Measurements from ENCODE around the gene UGT1A8.

Gene UGT1A8

GRCh38 chr2:233674314-233674713, 56.9 kb downstream of the UGT1A8 start:
- Histone ChIP-seq H3K4me3 (ENCODE audit: insufficient read depth, low read length, poor library complexity, severe bottlenecking) (no peak overlapping the region), H3K4me2 (ENCODE audit: low read depth, low read length, poor library complexity, severe bottlenecking) (no peak overlapping the region), H2AFZ (ENCODE audit: low read depth, low read length, severe bottlenecking) (no peak overlapping the region), H3K27me3 (ENCODE audit: low read length) (no peaks in the 10 kb centered on the region), H4K20me1 (ENCODE audit: low read depth, low read length) (no peaks in the 10 kb centered on the region), H3F3A (ENCODE audit: insufficient read depth) (no peaks in the 10 kb centered on the region), H3K9me2 (replicated peaks; ENCODE audit: insufficient read depth, low read length) (no peaks in the 10 kb centered on the region), H3K9ac (ENCODE audit: low read length) (no peak overlapping the region), H3K27ac (ENCODE audit: low read depth, low read length) (no peak overlapping the region), H3K9me3 (ENCODE audit: insufficient read depth, low read length) (no peaks in the 10 kb centered on the region), H3K79me2 (ENCODE audit: insufficient read depth, low read length) (no peaks in the 10 kb centered on the region), H3K36me3 (ENCODE audit: low read length) (no peaks in the 10 kb centered on the region)
- TF ChIP-seq CTCF (IDR thresholded peaks at IDR 0.05; ENCODE audit: insufficient read depth, low read length, poor library complexity, severe bottlenecking) (no peak), EZH2phosphoT487 (conservative IDR thresholded peaks at IDR 0.05; ENCODE audit: low read length) (no peak)

- H3K9me2 ChIP-seq (replicated peaks; ENCODE audit: insufficient read depth, low read length), result no peaks in the 10 kb centered on the region
- no peak for TF ChIP-seq CTCF (IDR thresholded peaks at IDR 0.05; ENCODE audit: insufficient read depth, low read length, poor library complexity, severe bottlenecking)
- TF ChIP-seq EZH2phosphoT487 (conservative IDR thresholded peaks at IDR 0.05; ENCODE audit: low read length), result no peak
- no peaks in the 10 kb centered on the region for H3F3A ChIP-seq (ENCODE audit: insufficient read depth)
- no peaks in the 10 kb centered on the region for H4K20me1 ChIP-seq (ENCODE audit: low read depth, low read length)
- H3K9me3 ChIP-seq (ENCODE audit: insufficient read depth, low read length), result no peaks in the 10 kb centered on the region
- no peaks in the 10 kb centered on the region for H3K36me3 ChIP-seq (ENCODE audit: low read length)
- no peak overlapping the region for H3K4me2 ChIP-seq (ENCODE audit: low read depth, low read length, poor library complexity, severe bottlenecking)
- no peak overlapping the region for H3K4me3 ChIP-seq (ENCODE audit: insufficient read depth, low read length, poor library complexity, severe bottlenecking)
- H3K27me3 ChIP-seq (ENCODE audit: low read length), result no peaks in the 10 kb centered on the region
- H3K79me2 ChIP-seq (ENCODE audit: insufficient read depth, low read length), result no peaks in the 10 kb centered on the region
- H3K27ac ChIP-seq (ENCODE audit: low read depth, low read length), result no peak overlapping the region
- H2AFZ ChIP-seq (ENCODE audit: low read depth, low read length, severe bottlenecking), result no peak overlapping the region
- no peak overlapping the region for H3K9ac ChIP-seq (ENCODE audit: low read length)
These were observed 57.6 kb downstream of the UGT1A8 start for GRCh38 chr2:233674995-233675394.

- Histone ChIP-seq H3K27me3 (ENCODE audit: low read length) (no peaks in the 10 kb centered on the region), H2AFZ (ENCODE audit: low read depth, low read length, severe bottlenecking) (no peak overlapping the region), H3K9me3 (ENCODE audit: insufficient read depth, low read length) (no peaks in the 10 kb centered on the region), H3F3A (ENCODE audit: insufficient read depth) (no peaks in the 10 kb centered on the region), H3K4me3 (ENCODE audit: insufficient read depth, low read length, poor library complexity, severe bottlenecking) (no peak overlapping the region), H4K20me1 (ENCODE audit: low read depth, low read length) (no peaks in the 10 kb centered on the region), H3K27ac (ENCODE audit: low read depth, low read length) (no peak overlapping the region), H3K36me3 (ENCODE audit: low read length) (no peaks in the 10 kb centered on the region), H3K79me2 (ENCODE audit: insufficient read depth, low read length) (no peaks in the 10 kb centered on the region), H3K9me2 (replicated peaks; ENCODE audit: insufficient read depth, low read length) (no peaks in the 10 kb centered on the region), H3K4me2 (ENCODE audit: low read depth, low read length, poor library complexity, severe bottlenecking) (no peak overlapping the region), H3K9ac (ENCODE audit: low read length) (no peak overlapping the region)
- no peak for TF ChIP-seq CTCF (IDR thresholded peaks at IDR 0.05; ENCODE audit: insufficient read depth, low read length, poor library complexity, severe bottlenecking)
- TF ChIP-seq EZH2phosphoT487 (conservative IDR thresholded peaks at IDR 0.05; ENCODE audit: low read length), result no peak
These were observed 58.6 kb downstream of the UGT1A8 start for GRCh38 chr2:233676046-233676445.

Measured in SU-DHL-6 (cell line).